Epithelial cell of proximal tubule (primary cell): Measurements from ENCODE around the gene DNAJB8. TPM values are rescaled to one million over a fixed set of nuclear protein-coding genes. Genes with fewer than 3 reads are reported as not detected.

Source experiments
- DNase-seq: peaks from one replicate; pipeline ENCODE4 v3.0.0-alpha.2; 2011; ENCODE audit warnings: low read depth
- H3K4me3 ChIP-seq: 2 replicates; pipeline ENCODE4 v1.5.1; 2011; ENCODE audit warnings: low read depth, mild to moderate bottlenecking, low read length
- CTCF ChIP-seq: conservative IDR thresholded peaks from 2 replicates; pipeline ENCODE4 v1.5.1; 2012; ENCODE audit warnings: low read depth, mild to moderate bottlenecking, low read length
- total RNA-seq: library from RNA; depleted of rRNA; stranded (reverse); fragments of >200 nt; gene quantifications from 2 replicates; pipeline ENCODE4 v1.2.3, GENCODE V29; 2015

Gene DNAJB8
- total RNA-seq, 1 donor from 2014 or later, result not detected

DNA sequence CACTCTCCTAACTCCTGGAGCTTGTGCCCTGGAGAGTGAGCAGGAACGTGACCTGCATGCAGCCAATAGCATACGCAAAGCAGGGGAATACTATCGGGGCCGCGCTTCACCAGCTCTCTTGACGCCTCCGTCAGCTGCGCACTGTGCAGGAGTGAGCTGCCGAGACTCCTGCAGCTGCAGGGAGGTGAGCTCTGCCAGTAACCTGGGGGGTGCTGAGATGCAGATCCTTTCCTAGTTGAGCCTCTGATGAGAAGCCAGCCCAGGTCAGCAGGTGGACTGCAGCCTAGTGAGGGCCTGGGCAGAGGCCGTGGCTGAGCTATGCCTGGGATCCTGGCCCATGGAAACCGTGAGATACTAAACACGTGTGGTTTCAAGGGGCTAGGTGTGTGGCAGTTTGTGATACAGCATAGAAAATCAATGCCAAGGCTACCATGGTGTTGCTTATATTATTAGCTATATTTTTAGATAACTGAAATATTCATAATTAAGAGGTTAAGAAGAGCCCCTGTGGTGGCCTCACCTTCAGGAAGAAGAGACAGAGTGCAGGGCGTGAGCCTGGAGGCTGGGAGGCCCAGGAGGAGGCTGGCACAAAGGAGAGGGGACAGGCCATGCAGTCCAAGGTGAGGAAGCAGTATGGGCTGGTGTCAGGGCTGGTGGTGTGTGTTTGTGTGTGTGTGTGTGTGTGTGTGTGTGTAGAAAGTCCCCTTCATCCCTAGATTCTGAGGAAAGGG lies 5.9 kb upstream of the DNAJB8 start:
- no peak for TF ChIP-seq CTCF
- no peak overlapping the region for H3K4me3 ChIP-seq
- DNase-seq, result no peak

DNA sequence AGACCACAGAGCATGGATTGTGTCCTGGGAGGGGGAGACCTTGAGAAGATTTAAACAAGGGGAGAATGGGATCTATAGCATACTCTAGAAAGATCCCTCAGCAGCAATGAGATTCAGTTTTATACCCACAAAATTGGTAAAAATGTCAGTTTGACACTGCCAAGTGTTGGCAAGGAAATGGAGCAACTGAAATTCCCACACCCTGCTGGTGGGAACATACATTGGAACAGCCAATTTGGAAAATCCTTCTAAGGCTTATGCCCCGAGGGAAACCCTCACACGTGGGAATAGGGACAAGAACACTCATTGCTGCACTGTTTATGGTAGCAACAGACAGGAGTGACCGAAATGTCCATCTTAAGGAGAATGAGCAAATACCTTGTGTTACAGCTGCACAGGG lies 5.0 kb upstream of the DNAJB8 start:
- H3K4me3 ChIP-seq, result no peak overlapping the region
- no peak for DNase-seq
- no peak for TF ChIP-seq CTCF

DNA sequence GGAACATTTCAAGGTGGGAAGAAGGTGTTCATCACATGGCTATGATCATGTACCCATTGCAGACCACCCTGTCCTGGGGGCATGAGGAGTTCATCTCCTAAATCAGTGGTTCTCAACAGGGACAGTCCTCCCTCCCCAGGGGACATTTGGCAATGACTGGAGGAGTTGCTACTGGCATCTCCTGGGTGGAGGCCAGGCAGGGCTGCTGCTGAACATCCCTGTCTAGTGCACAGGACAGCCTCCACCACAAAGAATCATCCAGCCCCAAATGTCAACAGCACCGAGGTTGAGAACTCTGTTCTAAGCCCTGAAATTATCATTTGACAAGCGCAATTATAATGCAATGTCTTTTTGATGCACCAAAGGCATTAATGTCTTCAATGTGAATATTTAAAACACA lies 4.4 kb upstream of the DNAJB8 start:
- DNase-seq, result no peak
- H3K4me3 ChIP-seq, result no peak overlapping the region
- TF ChIP-seq CTCF, result no peak

GRCh38 chr3:128470134-128470899 lies 3.6 kb upstream of the DNAJB8 start:
- no peak overlapping the region for H3K4me3 ChIP-seq
- DNase-seq, result no peak
- TF ChIP-seq CTCF, result no peak

DNA sequence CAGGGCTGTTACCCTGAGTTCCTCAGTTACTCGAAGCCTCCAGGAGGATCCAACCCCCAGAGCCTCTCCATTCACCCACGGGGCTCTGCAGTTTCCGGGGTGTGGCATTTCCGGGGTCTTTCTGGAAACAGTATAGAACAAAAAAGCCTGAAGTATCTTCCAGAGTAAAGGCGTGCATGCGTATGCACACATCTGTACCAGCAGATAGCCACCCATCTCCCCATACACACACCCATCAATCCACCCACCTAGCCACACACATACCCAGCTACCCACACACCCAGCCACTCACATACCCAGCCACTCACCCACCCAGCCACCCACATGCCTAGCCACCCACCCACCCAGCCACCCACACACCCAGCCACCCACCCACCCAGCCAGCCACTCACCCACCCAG lies 2.9 kb upstream of the DNAJB8 start:
- H3K4me3 ChIP-seq, result no peak overlapping the region
- DNase-seq, result no peak
- TF ChIP-seq CTCF, result no peak

DNA sequence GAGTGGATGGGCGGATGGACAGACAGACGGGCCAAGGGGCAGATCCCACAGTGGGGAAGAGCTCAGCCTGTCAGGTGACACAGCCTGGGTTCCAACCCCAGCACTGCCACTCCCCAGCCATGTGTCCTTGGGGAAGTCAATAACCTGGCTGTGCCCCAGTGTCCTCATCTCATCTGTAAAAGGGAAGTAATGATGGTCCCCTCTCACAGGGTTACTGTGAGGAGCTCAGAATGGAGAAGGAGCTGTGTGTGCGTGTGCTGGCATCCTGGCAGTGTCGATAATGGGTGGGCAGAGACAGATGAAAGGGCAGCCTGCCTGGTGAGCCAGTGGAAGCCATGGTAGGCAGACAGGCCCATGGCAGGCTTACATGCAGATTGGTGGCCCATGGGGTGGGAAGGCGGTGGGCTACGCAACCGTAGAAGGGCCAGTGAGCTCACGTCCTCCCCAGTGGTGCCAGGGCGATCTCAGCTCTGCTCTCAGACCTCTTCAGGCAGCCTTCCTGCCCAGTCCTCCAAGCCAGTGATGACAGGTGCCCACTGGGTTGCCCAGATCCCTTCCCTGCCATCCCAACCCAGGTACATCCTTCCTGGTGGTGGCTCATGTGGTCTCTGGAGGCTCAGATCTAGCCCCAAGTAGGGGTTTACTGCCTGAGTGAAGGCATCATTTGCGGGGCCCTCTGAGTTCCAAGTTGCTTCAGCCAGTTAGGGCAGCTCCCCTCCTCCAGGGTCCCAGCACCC lies 2.3 kb upstream of the DNAJB8 start:
- TF ChIP-seq CTCF, result no peak
- no peak overlapping the region for H3K4me3 ChIP-seq
- DNase-seq, result no peak
